GM23338 (cell line): ENCODE results near the gene ERC2. TPM values are rescaled to one million over a fixed set of nuclear protein-coding genes. Genes with fewer than 3 reads are reported as not detected.

Experiments used
- ATAC-seq: fragments of 200-7000 bp; cut with Tn5 transposase; 3 replicates; pipeline ENCODE4 v1.9.1; 2020
- DNase-seq: peaks from one replicate; pipeline ENCODE4 v3.0.0-alpha.2; 2015; ENCODE audit warnings: low spot score
- H2AFZ ChIP-seq: fragments of 200-600 bp; sonication (generic); 2 replicates; pipeline ENCODE4 v1.8.0; 2016; ENCODE audit warnings: antibody characterized with exemption, mild to moderate bottlenecking, moderate library complexity
- H3F3A ChIP-seq: fragments of 200-600 bp; sonication (generic); replicated peaks from 2 replicates; pipeline ENCODE4 v1.8.0; 2017; ENCODE audit warnings: antibody characterized with exemption, mixed run types, low read depth
- H3K27ac ChIP-seq: fragments of 200-600 bp; sonication (generic); 2 replicates; pipeline ENCODE4 v1.6.1; 2016; ENCODE audit warnings: low read depth
- H3K27me3 ChIP-seq: fragments of 200-600 bp; sonication (generic); 2 replicates; pipeline ENCODE4 v1.8.0; 2016; ENCODE audit warnings: mild to moderate bottlenecking, mixed run types, moderate library complexity; ENCODE audit not compliant: insufficient read depth
- H3K36me3 ChIP-seq: fragments of 200-600 bp; sonication (generic); 2 replicates; pipeline ENCODE4 v1.8.0; 2016; ENCODE audit warnings: mild to moderate bottlenecking; ENCODE audit not compliant: insufficient read depth
- H3K4me1 ChIP-seq: fragments of 200-600 bp; sonication (generic); 2 replicates; pipeline ENCODE4 v1.8.0; 2016; ENCODE audit warnings: mild to moderate bottlenecking, moderate library complexity; ENCODE audit not compliant: insufficient read depth
- H3K4me2 ChIP-seq: fragments of 200-600 bp; sonication (generic); 2 replicates; pipeline ENCODE4 v1.7.1; 2017; ENCODE audit warnings: mixed run types
- H3K4me3 ChIP-seq: fragments of 200-600 bp; sonication (generic); 2 replicates; pipeline ENCODE4 v1.6.1; 2016; ENCODE audit warnings: mixed run types
- H3K79me2 ChIP-seq: fragments of 200-600 bp; sonication (generic); replicated peaks from 2 replicates; pipeline ENCODE4 v1.8.0; 2017; ENCODE audit warnings: mild to moderate bottlenecking; ENCODE audit not compliant: insufficient read depth
- H3K9me2 ChIP-seq: fragments of 200-600 bp; sonication (generic); 2 replicates; pipeline ENCODE4 v1.8.0; 2017; ENCODE audit not compliant: insufficient read depth
- H4K20me1 ChIP-seq: fragments of 200-600 bp; sonication (generic); replicated peaks from 2 replicates; pipeline ENCODE4 v1.8.0; 2017; ENCODE audit warnings: mild to moderate bottlenecking; ENCODE audit not compliant: insufficient read depth
- H3K27ac Mint-ChIP-seq: 2 replicates; pipeline ENCODE4 v1.8.0; 2020; ENCODE audit warnings: inconsistent platforms, mild to moderate bottlenecking, moderate library complexity, mixed read lengths
- H3K27me3 Mint-ChIP-seq: 3 replicates; pipeline ENCODE4 v1.8.0; 2022; ENCODE audit warnings: low read depth, mild to moderate bottlenecking, moderate library complexity, mixed read lengths, inconsistent platforms; ENCODE audit not compliant: insufficient read depth, poor library complexity
- H3K36me3 Mint-ChIP-seq: 3 replicates; pipeline ENCODE4 v1.8.0; 2021; ENCODE audit warnings: low read depth, mild to moderate bottlenecking, inconsistent platforms, moderate library complexity, mixed read lengths
- H3K4me1 Mint-ChIP-seq: 3 replicates; pipeline ENCODE4 v1.8.0; 2020; ENCODE audit warnings: mild to moderate bottlenecking, inconsistent platforms, mixed read lengths
- H3K4me3 Mint-ChIP-seq: 3 replicates; pipeline ENCODE4 v1.8.0; 2021; ENCODE audit warnings: moderate library complexity, mild to moderate bottlenecking, inconsistent platforms, mixed read lengths
- H3K9me3 Mint-ChIP-seq: 3 replicates; pipeline ENCODE4 v1.8.0; 2020; ENCODE audit warnings: moderate library complexity, mild to moderate bottlenecking, inconsistent platforms, mixed read lengths
- CREB1 ChIP-seq: fragments of 250-450 bp; sonication (Bioruptor Pico); IDR thresholded peaks from 2 replicates; pipeline ENCODE4 v1.5.0; 2020; ENCODE audit warnings: low read depth, mild to moderate bottlenecking, moderate library complexity
- CTCF ChIP-seq, 2 experiments: fragments of 200-600 bp in 1 of 2; sonication (generic) in 1 of 2; conservative IDR thresholded peaks; 2 replicates each; pipeline versions ENCODE4 v1.5.1 to v1.6.1; 2016 to 2017; ENCODE audit warnings: antibody characterized with exemption in 2 of 2, low read depth in 2 of 2, mild to moderate bottlenecking in 2 of 2, moderate library complexity in 1 of 2
- ETS1 ChIP-seq: IDR thresholded peaks from 2 replicates; pipeline ENCODE4 v1.6.1; 2016; ENCODE audit warnings: antibody characterized with exemption
- EZH2 ChIP-seq: fragments of 200-600 bp; sonication (generic); IDR thresholded peaks from one replicate; pipeline ENCODE4 v1.8.0; 2017; ENCODE audit warnings: antibody characterized with exemption, mild to moderate bottlenecking, low read depth; ENCODE audit not compliant: unreplicated experiment
- EZH2phosphoT487 ChIP-seq: fragments of 200-600 bp; sonication (generic); IDR thresholded peaks from one replicate; pipeline ENCODE4 v1.8.1; 2018; ENCODE audit warnings: antibody characterized with exemption; ENCODE audit not compliant: unreplicated experiment
- POLR2AphosphoS5 ChIP-seq: IDR thresholded peaks from 2 replicates; pipeline ENCODE4 v1.6.1; 2016; ENCODE audit warnings: antibody characterized with exemption, low read depth
- REST ChIP-seq: IDR thresholded peaks from one replicate; pipeline ENCODE4 v1.6.1; 2018; ENCODE audit warnings: antibody characterized with exemption; ENCODE audit not compliant: unreplicated experiment
- ZNF114 ChIP-seq: fragments of 250-450 bp; sonication (Bioruptor Pico); IDR thresholded peaks from 2 replicates; pipeline ENCODE4 v1.5.0; 2020; ENCODE audit warnings: mild to moderate bottlenecking, moderate library complexity
- ZNF331 ChIP-seq: fragments of 250-450 bp; sonication (Bioruptor Pico); IDR thresholded peaks from 2 replicates; pipeline ENCODE4 v1.5.0; 2020; ENCODE audit warnings: low read depth, mild to moderate bottlenecking, moderate library complexity
- ZNF462 ChIP-seq: fragments of 250-450 bp; sonication (Bioruptor Pico); IDR thresholded peaks from 2 replicates; pipeline ENCODE4 v1.5.0; 2020; ENCODE audit warnings: mild to moderate bottlenecking, moderate library complexity
- polyA plus RNA-seq: library from polyadenylated mRNA; unstranded; fragments of >200 nt; fragmentation: Nextera tagmentation; extraction: Ambion mirVana; gene quantifications from 2 replicates; pipeline ENCODE4 v1.2.1, GENCODE V29; 2016
- total RNA-seq: library from RNA; depleted of rRNA; stranded (reverse); fragments of >200 nt; shearing (Covaris generic); gene quantifications from 2 replicates; pipeline ENCODE4 v1.2.3, GENCODE V29; 2014

The ERC2 gene
- total and polyA plus RNA-seq, 2 experiments from 2014 or later: 11.8 to 13.7 TPM

- TF ChIP-seq EZH2phosphoT487 (no peak), CTCF (conservative IDR thresholded peaks at IDR 0.05; ENCODE audit: low read depth in 2 of 2) (no peak), CREB1 (CRISPR knock-in tag) (no peak), ZNF114 (CRISPR knock-in tag) (no peak), ETS1 (no peak), REST (no peak), ZNF462 (no peak), EZH2 (no peak), ZNF331 (CRISPR knock-in tag) (no peak), POLR2AphosphoS5 (no peak)
- Histone ChIP-seq H3F3A (no peaks in the 10 kb centered on the region), H3K27me3 (no peaks in the 10 kb centered on the region), H3K79me2 (no peaks in the 10 kb centered on the region), H3K9me2 (no peaks in the 10 kb centered on the region), H4K20me1 (0 out of 2 replicates have a peak, but pooled peaks cover 3% of the 10 kb centered on the region), H3K4me1 (no peaks in the 10 kb centered on the region), H3K4me3 (no peak overlapping the region), H3K36me3 (no peaks in the 10 kb centered on the region), H3K4me2 (no peak overlapping the region), H2AFZ (no peak overlapping the region), H3K27ac (no peak overlapping the region)
- Mint-ChIP-seq H3K27me3 (no peaks in the 10 kb centered on the region), H3K36me3 (no peaks in the 10 kb centered on the region), H3K9me3 (no peaks in the 10 kb centered on the region), H3K27ac (no peak overlapping the region), H3K4me1 (no peaks in the 10 kb centered on the region), H3K4me3 (no peak overlapping the region)
- ATAC-seq (no peak), DNase-seq (no peak)
Measured at GRCh38 chr3:55792742-55793141, 675.5 kb downstream of the ERC2 start.
